Mesodermal cell (in vitro differentiated cells): Measurements from ENCODE around the gene TMEM59.

Source experiments
- H3K27ac ChIP-seq: 2 replicates; pipeline ENCODE4 v1.7.0; 2013; ENCODE audit warnings: mild to moderate bottlenecking, low read depth, low read length, moderate library complexity; ENCODE audit not compliant: severe bottlenecking
- H3K36me3 ChIP-seq: 2 replicates; pipeline ENCODE4 v1.7.1; 2013; ENCODE audit warnings: mild to moderate bottlenecking, low read length, moderate library complexity; ENCODE audit not compliant: control insufficient read depth, insufficient read depth
- H3K4me1 ChIP-seq: one replicate; pipeline ENCODE4 v1.7.1; 2013; ENCODE audit warnings: mild to moderate bottlenecking, low read length; ENCODE audit not compliant: insufficient read depth, control insufficient read depth, poor library complexity, severe bottlenecking
- H3K4me3 ChIP-seq: 2 replicates; pipeline ENCODE4 v1.7.0; 2013; ENCODE audit warnings: low read length, control low read depth, mild to moderate bottlenecking; ENCODE audit not compliant: insufficient read depth, poor library complexity, severe bottlenecking; ENCODE audit errors: extremely low read depth
- H3K9me3 ChIP-seq: 2 replicates; pipeline ENCODE4 v1.7.1; 2013; ENCODE audit warnings: mild to moderate bottlenecking, low read length, moderate library complexity; ENCODE audit not compliant: control insufficient read depth
- WGBS, 2 experiments: methylation state at CpG; one replicate each; pipeline ENCODE4 v1.1.5; 2013; ENCODE audit warnings: missing lambda C conversion rate in 2 of 2; ENCODE audit not compliant: insufficient coverage in 2 of 2; 5-methylcytosine and 5-hydroxymethylcytosine counted together

Gene TMEM59

DNA sequence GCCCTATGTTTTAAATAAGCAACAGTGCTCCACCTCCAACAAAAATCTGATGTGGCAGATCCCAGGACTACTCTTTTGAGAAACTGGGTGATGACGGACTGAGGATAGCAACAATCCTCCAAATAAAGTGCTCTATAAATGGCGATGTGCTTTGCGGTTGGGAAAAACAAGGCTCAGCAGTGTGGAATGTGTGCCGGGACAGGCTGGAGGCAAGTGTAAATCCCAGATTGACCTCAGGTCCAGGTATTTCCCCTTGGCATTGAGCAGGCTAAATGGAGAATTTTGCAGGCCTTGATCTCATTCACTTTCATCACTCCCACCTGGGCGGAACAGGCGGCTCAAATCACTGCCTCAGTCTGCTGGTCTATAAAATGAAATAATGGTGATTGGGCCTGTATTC is 71.8 kb downstream of the TMEM59 start:
- no peaks in the 10 kb centered on the region for H3K9me3 ChIP-seq
- WGBS, 2 experiments = 95 to 97% methylated on average over 3 to 4 of the region's 6 CpGs
- no peak overlapping the region for H3K4me3 ChIP-seq
- H3K27ac ChIP-seq = no peak overlapping the region
- no peaks in the 10 kb centered on the region for H3K36me3 ChIP-seq
- H3K4me1 ChIP-seq = peaks cover 12% of the 10 kb centered on the region

DNA sequence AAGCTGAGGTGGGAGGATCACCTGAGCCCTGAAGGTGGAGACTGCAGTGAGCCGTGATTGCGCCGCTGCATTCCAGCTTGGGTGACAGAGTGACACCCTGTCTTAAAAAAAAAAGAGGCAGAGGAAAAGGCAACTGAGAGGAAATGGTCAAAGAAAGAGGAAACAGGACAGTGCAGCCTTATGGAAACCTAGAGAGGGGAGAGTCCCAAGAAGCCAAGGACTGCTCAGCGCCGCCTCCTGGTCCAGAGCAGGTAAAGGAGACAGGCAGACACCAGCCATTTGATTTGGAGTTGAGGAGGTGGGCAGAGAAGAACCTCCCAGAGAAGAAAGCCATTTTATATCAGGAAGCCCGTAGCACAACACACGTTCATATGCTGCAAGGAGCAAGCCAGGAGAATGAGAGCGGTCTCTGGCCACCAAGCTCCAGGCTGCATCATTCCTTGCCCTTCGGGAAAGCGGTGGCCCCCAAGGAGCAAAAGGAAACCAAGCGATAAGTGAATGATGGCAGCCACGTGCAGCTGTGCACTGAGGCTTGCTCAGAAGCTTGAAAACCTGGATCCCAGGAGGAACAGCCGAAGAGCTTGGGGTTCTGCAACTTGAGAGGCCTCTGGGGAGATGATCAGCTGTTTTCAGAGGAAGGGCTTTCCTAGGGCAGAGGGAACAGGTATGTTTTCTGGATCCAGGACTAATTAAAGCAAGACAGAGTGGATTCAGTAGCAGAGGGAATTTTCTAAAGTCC is 73.1 kb downstream of the TMEM59 start:
- Histone ChIP-seq H3K36me3 (peaks cover 3% of the 10 kb centered on the region), H3K9me3 (no peaks in the 10 kb centered on the region), H3K4me1 (peaks cover 12% of the 10 kb centered on the region), H3K27ac (no peak overlapping the region), H3K4me3 (no peak overlapping the region)
- 90 to 92% methylated on average over 11 to 13 of the region's 13 CpGs for WGBS, 2 experiments
